Measurements from ENCODE around the gene PSMB7.
A peak's percentile ranks its signal among the peaks of the same experiment; 100 is the strongest.

Gene PSMB7

GRCh38 chr9:124415102-124415851 lies at the start of gene PSMB7:
Gene PSMB7 (minus strand): TSS chr9:124415442. CDS start chr9:124415425, 17 bp downstream.
- peak; percentile 94 for DNase-seq (ENCODE audit: low read depth)

DNA sequence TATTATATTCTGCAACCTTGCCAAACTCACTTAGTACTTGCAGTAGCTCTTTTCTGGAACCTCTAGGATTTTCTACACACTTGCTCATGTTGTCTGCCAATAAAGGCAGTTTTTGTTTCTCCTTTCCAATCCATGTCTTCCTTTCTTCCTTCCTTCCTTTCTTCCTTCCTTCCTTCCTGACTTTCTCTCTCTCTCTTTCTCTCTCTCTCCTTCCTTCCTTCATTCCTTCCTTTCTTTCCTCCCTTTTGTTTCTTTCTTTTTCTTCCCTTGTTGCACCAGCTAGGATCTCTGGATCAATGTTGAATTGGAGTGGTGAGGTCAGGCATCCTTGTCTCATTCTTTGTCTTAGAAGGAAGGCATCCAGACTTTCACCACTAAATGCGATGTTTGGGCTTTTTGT lies 47.5 kb upstream of the PSMB7 start:
- no peak for DNase-seq (ENCODE audit: low read depth)

DNA sequence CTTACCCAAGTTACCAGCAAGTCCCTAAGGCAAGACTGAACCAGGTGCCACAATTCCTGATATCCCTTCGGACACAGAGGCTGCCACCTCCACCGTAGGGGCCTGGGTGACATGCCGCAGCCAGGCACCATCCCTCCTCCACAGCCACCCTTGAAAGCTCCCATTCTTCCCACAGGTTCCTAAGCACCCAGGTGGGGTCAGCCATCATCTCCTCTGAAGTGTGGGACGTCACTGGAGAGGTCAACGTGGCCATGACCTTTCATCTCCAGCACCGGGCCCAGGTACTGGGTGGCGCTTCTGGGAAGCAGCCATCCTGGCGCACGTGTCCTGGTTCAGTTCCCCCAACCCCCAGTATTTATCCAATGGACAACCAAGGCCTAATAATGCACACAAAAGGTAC lies 43.2 kb upstream of the PSMB7 start:
- DNase-seq (ENCODE audit: low read depth) = no peak

DNA sequence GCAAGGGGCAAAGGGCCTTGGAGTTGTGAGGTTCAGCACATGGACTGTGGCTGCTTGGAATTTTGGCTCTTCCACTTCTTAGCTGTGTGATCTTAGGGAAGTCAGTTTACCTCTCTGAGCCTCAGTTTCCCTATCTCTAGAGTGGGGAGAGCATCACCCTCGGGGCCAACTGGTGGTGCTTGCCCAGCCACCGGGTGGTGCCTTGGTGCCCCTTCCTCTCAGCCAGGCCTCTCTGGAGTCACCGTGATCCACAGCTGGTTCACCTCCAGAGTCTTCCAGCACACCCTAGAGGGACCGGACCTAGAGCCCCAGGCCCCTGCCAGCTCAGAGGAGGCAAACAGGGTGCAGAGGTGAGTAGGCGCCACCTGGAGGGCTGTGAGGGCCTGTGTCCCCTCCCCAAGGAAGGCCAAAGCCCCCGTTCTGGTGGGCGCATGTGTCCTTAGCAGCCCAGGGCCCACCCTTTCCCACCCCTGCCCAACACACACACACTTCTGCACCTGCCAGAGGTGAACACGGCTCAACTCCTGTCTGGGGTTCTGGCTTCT lies 42.7 kb upstream of the PSMB7 start:
- no peak for DNase-seq (ENCODE audit: low read depth)

DNA sequence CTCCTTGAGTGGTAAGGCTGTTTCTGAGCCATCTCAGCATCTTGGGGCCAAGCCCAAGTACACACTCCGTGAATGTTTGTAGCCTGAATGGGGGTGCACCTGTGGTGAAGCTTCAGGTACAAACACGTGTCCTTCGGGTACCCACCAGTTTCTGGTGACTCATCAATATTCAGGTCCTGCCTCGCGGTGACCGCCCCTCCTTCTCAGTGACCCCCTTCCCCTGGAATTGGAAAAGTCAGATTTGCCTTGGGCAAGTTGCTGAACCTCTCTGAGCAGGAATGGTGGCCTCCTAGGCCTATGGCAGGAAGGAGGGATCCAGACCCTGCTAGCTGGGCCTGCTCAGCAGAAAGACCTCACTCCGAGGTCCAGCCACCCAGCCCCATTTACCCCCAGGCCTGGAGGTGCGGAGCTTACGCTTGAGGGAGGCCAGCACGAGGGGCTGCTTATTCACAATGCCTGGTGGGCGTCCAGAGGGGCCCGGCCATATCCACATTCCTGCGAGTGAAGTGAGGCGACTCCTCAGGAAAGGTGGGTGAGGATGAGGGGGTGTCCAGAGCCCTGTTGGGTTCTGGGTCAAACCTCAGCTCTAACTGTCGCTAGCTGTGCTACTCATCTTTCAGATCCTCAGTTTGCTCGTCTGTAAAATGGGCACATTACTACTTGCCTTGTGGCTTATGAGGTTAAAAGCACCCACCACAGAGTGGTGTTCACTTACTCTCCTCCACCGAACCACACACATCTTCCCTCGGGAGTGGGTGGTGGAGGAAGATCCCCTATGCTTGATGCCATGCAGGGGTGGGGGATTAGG lies 42.0 kb upstream of the PSMB7 start:
- DNase-seq (ENCODE audit: low read depth) = no peak

DNA sequence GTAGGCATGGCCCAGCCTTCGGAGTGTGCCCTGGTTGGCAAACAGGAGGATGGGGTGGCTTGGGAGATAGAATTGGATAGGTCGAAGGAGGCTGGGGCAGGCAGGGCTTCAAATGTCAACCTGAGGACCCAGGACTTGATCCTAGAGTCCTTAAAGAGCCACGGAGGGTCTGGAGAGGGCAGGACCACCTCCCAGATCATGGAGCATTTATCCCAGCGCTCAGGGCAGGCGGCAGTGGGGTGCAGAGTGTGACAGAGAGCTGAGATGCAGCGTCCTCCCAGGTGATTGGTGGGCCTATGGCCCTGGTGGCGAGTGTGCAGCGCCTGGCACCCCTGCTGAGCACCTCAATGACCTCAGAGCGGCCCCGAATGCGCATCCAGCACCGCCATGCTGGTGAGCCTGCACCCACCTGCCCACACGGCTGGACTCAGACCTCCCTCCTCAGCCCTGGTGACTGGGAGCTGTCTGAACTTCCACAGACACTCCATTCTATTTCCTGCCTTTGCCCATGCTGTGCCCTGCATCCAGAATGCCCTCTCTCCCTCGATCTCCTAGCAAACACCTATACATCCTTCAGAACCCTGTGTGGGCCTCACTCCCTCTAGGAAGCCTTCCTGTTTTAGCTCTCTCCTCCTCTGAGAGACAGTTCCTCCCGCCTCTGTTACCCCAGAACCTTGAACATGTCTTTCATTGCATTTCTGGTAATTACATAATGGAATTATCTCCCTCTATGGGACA lies 41.3 kb upstream of the PSMB7 start:
- no peak for DNase-seq (ENCODE audit: low read depth)

DNA sequence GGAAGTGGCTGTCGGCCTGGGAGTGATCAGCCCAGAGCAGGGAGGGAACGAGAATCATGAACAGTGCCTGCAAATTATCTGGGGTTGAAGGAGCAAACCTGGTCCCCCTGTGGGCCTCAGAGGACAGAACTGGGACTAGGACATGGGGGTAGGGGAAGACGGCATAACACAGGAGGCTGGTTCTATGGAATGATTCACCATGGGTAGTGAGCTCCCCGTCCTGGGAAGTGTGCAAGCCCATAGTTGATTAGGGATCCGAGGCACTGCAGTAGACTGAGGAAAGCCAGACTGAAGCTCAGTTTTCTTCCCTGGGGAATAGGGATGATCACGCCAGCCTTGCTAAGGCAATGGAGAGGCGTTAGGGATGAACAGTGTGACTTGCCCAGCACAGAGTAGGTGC lies 40.6 kb upstream of the PSMB7 start:
- no peak for DNase-seq (ENCODE audit: low read depth)

- DNase-seq (ENCODE audit: low read depth) = no peak
Measured at GRCh38 chr9:124454791-124455443, 39.7 kb upstream of the PSMB7 start.

- DNase-seq (ENCODE audit: low read depth) = no peak
Measured at GRCh38 chr9:124454296-124454695, 39.1 kb upstream of the PSMB7 start.

- DNase-seq (ENCODE audit: low read depth) = no peak
Measured at GRCh38 chr9:124453586-124454191, 38.4 kb upstream of the PSMB7 start.

DNA sequence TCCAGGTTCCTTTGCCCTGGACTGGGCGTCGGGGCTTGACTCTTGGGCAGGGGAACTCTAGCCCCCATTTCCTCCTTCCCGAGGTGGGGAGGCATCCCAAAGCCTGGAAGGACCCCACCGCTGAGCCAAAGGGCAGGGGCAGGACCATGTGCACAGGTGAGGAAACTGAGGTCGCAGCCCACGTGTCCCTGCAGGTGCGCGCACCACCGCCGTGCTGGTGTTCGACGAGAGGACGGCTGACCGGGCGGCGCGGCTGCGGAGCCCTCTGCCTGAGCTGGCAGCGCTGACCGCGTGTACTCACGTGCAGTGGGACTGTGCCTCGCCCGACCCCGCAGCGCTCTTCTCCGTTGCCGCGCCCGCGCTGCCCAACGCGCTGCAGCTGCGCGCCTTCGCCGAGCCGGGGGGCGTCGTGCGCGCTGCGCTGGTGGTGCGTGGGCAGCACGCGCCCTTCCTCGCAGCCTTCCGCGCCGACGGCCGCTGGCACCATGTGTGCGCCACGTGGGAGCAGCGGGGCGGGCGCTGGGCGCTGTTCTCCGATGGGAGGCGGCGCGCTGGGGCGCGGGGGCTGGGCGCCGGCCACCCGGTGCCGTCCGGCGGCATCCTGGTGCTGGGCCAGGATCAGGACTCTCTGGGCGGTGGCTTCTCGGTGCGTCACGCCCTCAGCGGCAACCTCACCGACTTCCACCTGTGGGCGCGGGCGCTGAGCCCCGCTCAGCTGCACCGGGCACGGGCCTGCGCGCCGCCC lies 37.8 kb upstream of the PSMB7 start:
- DNase-seq (ENCODE audit: low read depth) = no peak

- DNase-seq (ENCODE audit: low read depth) = no peak
Measured at GRCh38 chr9:124452326-124452725, 37.1 kb upstream of the PSMB7 start.

GRCh38 chr9:124450931-124451661 lies 35.9 kb upstream of the PSMB7 start:
- no peak for DNase-seq (ENCODE audit: low read depth)

- no peak for DNase-seq (ENCODE audit: low read depth)
Measured at GRCh38 chr9:124450241-124450924, 35.1 kb upstream of the PSMB7 start, which contains the start of gene ADGRD2. Gene ADGRD2 (plus strand): TSS chr9:124450451. CDS start chr9:124451667, 1,216 bp downstream.

GRCh38 chr9:124449381-124450151 lies 34.3 kb upstream of the PSMB7 start:
- no peak for DNase-seq (ENCODE audit: low read depth)

DNA sequence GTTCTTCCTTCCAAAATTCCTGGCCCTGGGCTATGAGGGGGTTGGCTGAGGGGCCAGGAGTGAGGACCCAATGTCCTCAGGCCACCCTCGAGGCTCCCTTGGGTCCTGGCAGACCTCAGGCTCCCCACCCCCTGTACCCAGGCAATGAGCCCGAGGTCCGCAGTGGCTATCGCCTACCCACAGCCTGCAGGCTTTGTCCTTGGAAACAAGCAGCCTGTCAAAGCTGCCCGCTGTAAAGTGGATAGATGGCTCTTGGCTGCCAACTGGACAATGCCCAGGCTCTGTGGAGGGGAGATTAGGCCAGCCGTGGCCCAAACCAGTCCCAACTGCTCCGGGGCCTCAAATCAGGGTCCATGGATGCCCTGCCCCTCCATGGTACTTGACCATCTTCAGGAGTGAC lies 32.8 kb upstream of the PSMB7 start:
- DNase-seq (ENCODE audit: low read depth) = no peak

GRCh38 chr9:124447297-124447661 lies 32.0 kb upstream of the PSMB7 start:
- no peak for DNase-seq (ENCODE audit: low read depth)

DNA sequence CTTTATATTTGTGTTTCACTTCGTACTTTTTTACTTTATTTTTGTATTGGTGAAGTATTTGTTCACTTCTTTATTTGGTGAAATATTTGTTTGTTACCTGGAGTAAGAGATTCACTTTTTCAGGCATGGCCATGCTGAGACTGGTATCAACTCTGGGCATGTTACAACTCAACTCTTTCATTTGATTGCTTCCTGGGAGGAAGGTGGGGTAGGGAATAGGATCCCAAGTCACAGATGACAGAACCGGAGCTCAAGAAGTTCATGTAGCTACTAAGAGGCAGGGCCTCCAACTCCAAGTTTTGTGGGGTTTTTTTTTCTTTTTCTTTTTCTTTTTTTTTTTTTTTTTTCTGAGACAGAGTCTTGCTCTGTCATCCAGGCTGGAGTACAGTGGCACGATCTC lies 28.9 kb upstream of the PSMB7 start:
- DNase-seq (ENCODE audit: low read depth) = no peak

GRCh38 chr9:124443625-124444024 lies 28.4 kb upstream of the PSMB7 start:
- DNase-seq (ENCODE audit: low read depth) = no peak
